PC-3 (cell line): ENCODE data around the gene SLC4A4.

Experiments used
- EZH2 ChIP-seq: fragments of 300-600 bp; sonication (generic); IDR thresholded peaks from one replicate; pipeline ENCODE4 v1.6.1; 2017; ENCODE audit warnings: antibody characterized with exemption, mild to moderate bottlenecking, low read length; ENCODE audit not compliant: unreplicated experiment
- TF ChIP-seq, protein P1 (sequence below): fragments of 300-600 bp; sonication (generic); conservative IDR thresholded peaks from 2 replicates; pipeline ENCODE4 v1.5.1; 2017; ENCODE audit warnings: antibody characterized with exemption, low read depth, mild to moderate bottlenecking, low read length

DNA sequence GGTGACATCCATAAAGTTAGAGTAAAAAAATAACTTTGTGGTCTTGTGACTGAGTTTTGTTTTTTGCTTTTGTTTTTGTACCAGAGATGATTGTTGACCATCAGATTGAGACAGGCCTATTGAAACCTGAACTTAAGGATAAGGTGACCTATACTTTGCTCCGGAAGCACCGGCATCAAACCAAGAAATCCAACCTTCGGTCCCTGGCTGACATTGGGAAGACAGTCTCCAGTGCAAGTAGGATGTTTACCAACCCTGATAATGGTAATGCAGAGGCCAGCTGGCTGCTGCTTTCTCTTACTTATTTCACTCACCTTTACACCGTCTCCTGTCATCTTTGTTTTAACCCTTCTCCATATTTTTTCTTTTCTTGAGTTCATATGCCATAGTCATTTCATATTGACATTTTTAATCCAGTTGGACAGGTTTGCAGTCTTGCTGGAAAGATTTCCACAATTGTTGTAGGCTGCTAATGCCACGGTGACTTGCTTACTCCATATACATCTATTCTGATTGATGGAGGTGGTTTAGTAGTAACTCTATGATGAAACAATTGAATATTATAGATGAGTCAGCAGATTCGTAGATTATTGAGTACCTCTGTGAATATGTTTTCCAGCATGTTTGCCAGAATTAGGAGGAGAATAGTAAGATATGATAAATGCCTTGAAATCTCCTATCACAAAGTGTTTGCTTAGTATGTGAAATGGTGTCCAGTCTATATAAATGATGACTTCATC lies 18.3 kb downstream of the SLC4A4 start:
- TF ChIP-seq, protein P1, sequence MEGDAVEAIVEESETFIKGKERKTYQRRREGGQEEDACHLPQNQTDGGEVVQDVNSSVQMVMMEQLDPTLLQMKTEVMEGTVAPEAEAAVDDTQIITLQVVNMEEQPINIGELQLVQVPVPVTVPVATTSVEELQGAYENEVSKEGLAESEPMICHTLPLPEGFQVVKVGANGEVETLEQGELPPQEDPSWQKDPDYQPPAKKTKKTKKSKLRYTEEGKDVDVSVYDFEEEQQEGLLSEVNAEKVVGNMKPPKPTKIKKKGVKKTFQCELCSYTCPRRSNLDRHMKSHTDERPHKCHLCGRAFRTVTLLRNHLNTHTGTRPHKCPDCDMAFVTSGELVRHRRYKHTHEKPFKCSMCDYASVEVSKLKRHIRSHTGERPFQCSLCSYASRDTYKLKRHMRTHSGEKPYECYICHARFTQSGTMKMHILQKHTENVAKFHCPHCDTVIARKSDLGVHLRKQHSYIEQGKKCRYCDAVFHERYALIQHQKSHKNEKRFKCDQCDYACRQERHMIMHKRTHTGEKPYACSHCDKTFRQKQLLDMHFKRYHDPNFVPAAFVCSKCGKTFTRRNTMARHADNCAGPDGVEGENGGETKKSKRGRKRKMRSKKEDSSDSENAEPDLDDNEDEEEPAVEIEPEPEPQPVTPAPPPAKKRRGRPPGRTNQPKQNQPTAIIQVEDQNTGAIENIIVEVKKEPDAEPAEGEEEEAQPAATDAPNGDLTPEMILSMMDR: no peak
- TF ChIP-seq EZH2: no peak
